WTC11 (cell line): ENCODE data around the gene MRPL37. TPM values are rescaled to one million over a fixed set of nuclear protein-coding genes. Genes with fewer than 3 reads are reported as not detected.
A peak's percentile ranks its signal among the peaks of the same experiment; 100 is the strongest.

Experiments used
- ATAC-seq: fragments of 200-7000 bp; cut with Tn5 transposase; 2 replicates; pipeline ENCODE4 v1.10.0; 2021; ENCODE audit warnings: mild to moderate bottlenecking, moderate library complexity
- CTCF ChIA-PET: fragments of 300-600 bp; sonication (Branson Sonifier 250); formaldehyde crosslinking; loops from one replicate; lab custom pipeline; 2021; ENCODE audit warnings: antibody characterized with exemption; lab: Charles Lee
- POLR2A ChIA-PET: fragments of 350-600 bp; sonication (Branson Sonifier 250); formaldehyde crosslinking; loops from one replicate; lab custom pipeline; 2021; ENCODE audit warnings: antibody characterized with exemption; lab: Charles Lee
- DNase-seq: peaks from one replicate; pipeline ENCODE4 v3.0.0; 2021; ENCODE audit warnings: low spot score
- H3K27ac Mint-ChIP-seq: 2 replicates; pipeline ENCODE4 v1.8.0; 2021; ENCODE audit warnings: mixed read lengths
- H3K27me3 Mint-ChIP-seq: 2 replicates; pipeline ENCODE4 v1.8.0; 2021; ENCODE audit warnings: low read depth, mild to moderate bottlenecking, moderate library complexity, mixed read lengths
- H3K36me3 Mint-ChIP-seq: 2 replicates; pipeline ENCODE4 v1.8.0; 2021; ENCODE audit warnings: mixed read lengths
- H3K4me1 Mint-ChIP-seq: 2 replicates; pipeline ENCODE4 v1.8.0; 2022; ENCODE audit warnings: mixed read lengths
- H3K4me3 Mint-ChIP-seq: 2 replicates; pipeline ENCODE4 v1.8.0; 2021; ENCODE audit warnings: mild to moderate bottlenecking, moderate library complexity, mixed read lengths
- H3K9me3 Mint-ChIP-seq: 2 replicates; pipeline ENCODE4 v1.8.0; 2021; ENCODE audit warnings: mixed read lengths
- EMX1 ChIP-seq: fragments of 250-450 bp; sonication (Bioruptor Pico); IDR thresholded peaks from 2 replicates; pipeline ENCODE4 v1.8.0; 2021; ENCODE audit warnings: mild to moderate bottlenecking
- JUN ChIP-seq: sonication (generic); formaldehyde crosslinking; IDR thresholded peaks from 2 replicates; pipeline ENCODE4 v1.8.0; 2023; ENCODE audit warnings: mild to moderate bottlenecking, missing genetic modification reagents
- NR2C2 ChIP-seq: sonication (generic); formaldehyde crosslinking; IDR thresholded peaks from 2 replicates; pipeline ENCODE4 v1.8.0; 2022; ENCODE audit warnings: mild to moderate bottlenecking, missing genetic modification reagents
- SP1 ChIP-seq: sonication (generic); formaldehyde crosslinking; conservative IDR thresholded peaks from 2 replicates; pipeline ENCODE4 v1.8.1; 2022; ENCODE audit warnings: missing genetic modification reagents
- ZBTB21 ChIP-seq: sonication (generic); formaldehyde crosslinking; IDR thresholded peaks from 2 replicates; pipeline ENCODE4 v1.8.1; 2023; ENCODE audit warnings: mild to moderate bottlenecking, missing genetic modification reagents, borderline replicate concordance
- ZNF138 ChIP-seq: sonication (generic); formaldehyde crosslinking; conservative IDR thresholded peaks from 2 replicates; pipeline ENCODE4 v1.8.1; 2022; ENCODE audit warnings: mild to moderate bottlenecking, moderate library complexity, missing genetic modification reagents
- ZNF263 ChIP-seq: sonication (generic); formaldehyde crosslinking; IDR thresholded peaks from 2 replicates; pipeline ENCODE4 v1.8.1; 2022; ENCODE audit warnings: low read depth, mild to moderate bottlenecking, moderate library complexity, missing genetic modification reagents
- ZNF317 ChIP-seq: sonication (generic); formaldehyde crosslinking; IDR thresholded peaks from 2 replicates; pipeline ENCODE4 v1.8.1; 2023; ENCODE audit warnings: low read depth, mild to moderate bottlenecking, moderate library complexity, missing genetic modification reagents, borderline replicate concordance
- ZNF416 ChIP-seq: fragments of 250-450 bp; sonication (Bioruptor Pico); IDR thresholded peaks from 2 replicates; pipeline ENCODE4 v1.9.0; 2021; ENCODE audit warnings: mild to moderate bottlenecking, inconsistent platforms
- ZNF532 ChIP-seq: fragments of 250-450 bp; sonication (Bioruptor Pico); IDR thresholded peaks from 2 replicates; pipeline ENCODE4 v1.9.0; 2021; ENCODE audit warnings: mild to moderate bottlenecking, borderline replicate concordance
- total RNA-seq: library from RNA; stranded (reverse); gene quantifications from 3 replicates; pipeline ENCODE4 v1.2.3, GENCODE V29; 2021
- TF ChIP-seq, protein P1 (sequence below): fragments of 250-450 bp; sonication (Bioruptor Pico); conservative IDR thresholded peaks from 2 replicates; pipeline ENCODE4 v1.9.0; 2021; ENCODE audit warnings: mild to moderate bottlenecking
- TF ChIP-seq, protein P2 (sequence below): sonication (generic); formaldehyde crosslinking; IDR thresholded peaks from 2 replicates; pipeline ENCODE4 v1.8.0; 2023; ENCODE audit warnings: mild to moderate bottlenecking, missing genetic modification reagents
- TF ChIP-seq, protein P3 (sequence below): fragments of 200-600 bp; IDR thresholded peaks from 2 replicates; pipeline ENCODE4 v1.8.0; 2022; ENCODE audit warnings: antibody characterized with exemption
- TF ChIP-seq, protein P4 (sequence below): fragments of 250-450 bp; sonication (Bioruptor Pico); IDR thresholded peaks from 2 replicates; pipeline ENCODE4 v1.9.0; 2021; ENCODE audit warnings: moderate library complexity, mild to moderate bottlenecking, inconsistent platforms, borderline replicate concordance
- TF ChIP-seq, protein P5 (sequence below): sonication (generic); formaldehyde crosslinking; IDR thresholded peaks from 2 replicates; pipeline ENCODE4 v1.8.1; 2022; ENCODE audit warnings: mild to moderate bottlenecking, moderate library complexity, missing genetic modification reagents

MRPL37 gene
- total RNA-seq, 1 experiment from 2014 or later = 143 TPM

- POLR2A ChIA-PET = no interaction called here
- peaks cover 26% of the 10 kb centered on the region for H3K4me1 Mint-ChIP-seq
- H3K4me3 Mint-ChIP-seq = no peak overlapping the region
- ATAC-seq (no peak), DNase-seq (no peak)
- H3K27ac Mint-ChIP-seq = peak overlapping the region; percentile 8; the same call in 1 of the 2 replicates
- no peaks in the 10 kb centered on the region for H3K9me3 Mint-ChIP-seq
- no peak for TF ChIP-seq ZNF532
- TF ChIP-seq SP1 (CRISPR knock-in tag) = no peak
- CTCF ChIA-PET = interaction anchor here (0.7 kb wide), 1 partner anchor 146 kb away, joined by 3 read pairs; no protein-coding TSS in a partner anchor
- H3K27me3 Mint-ChIP-seq = no peaks in the 10 kb centered on the region
- no peaks in the 10 kb centered on the region; the same call in 1 of the 2 replicates for H3K36me3 Mint-ChIP-seq
Observed at GRCh38 chr1:54253480-54253879, 53.5 kb downstream of the MRPL37 start.

DNA sequence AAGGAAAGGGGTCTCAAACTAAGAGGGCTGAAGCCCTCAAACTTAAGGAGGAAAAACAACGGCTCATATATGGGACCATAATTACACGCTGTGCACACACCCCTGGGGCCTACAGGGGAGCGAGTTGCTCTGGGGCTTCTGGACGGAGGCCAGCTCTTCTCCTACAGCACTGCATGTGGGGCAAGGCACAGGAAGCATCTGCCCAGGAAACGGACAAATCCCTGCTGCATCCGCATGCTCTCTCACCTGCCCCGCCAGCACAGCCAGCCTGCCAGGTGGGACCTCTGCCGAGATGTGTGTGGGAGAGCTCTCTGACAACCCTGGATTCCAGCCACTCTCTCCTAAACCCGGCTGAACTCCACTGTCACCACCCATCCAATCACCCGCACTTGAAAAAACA is 54.1 kb downstream of the MRPL37 start:
- DNase-seq (no peak), ATAC-seq (no peak)
- POLR2A ChIA-PET = no interaction called here
- Mint-ChIP-seq H3K27ac (peak overlapping the region; percentile 68), H3K27me3 (no peaks in the 10 kb centered on the region), H3K9me3 (no peaks in the 10 kb centered on the region), H3K4me3 (no peak overlapping the region), H3K4me1 (peaks cover 30% of the 10 kb centered on the region), H3K36me3 (no peaks in the 10 kb centered on the region; the same call in 1 of the 2 replicates)
- CTCF ChIA-PET = interaction anchor here (0.9 kb wide), 1 partner anchor 60 kb away, joined by 3 read pairs; no protein-coding TSS in a partner anchor
- TF ChIP-seq, protein P1, sequence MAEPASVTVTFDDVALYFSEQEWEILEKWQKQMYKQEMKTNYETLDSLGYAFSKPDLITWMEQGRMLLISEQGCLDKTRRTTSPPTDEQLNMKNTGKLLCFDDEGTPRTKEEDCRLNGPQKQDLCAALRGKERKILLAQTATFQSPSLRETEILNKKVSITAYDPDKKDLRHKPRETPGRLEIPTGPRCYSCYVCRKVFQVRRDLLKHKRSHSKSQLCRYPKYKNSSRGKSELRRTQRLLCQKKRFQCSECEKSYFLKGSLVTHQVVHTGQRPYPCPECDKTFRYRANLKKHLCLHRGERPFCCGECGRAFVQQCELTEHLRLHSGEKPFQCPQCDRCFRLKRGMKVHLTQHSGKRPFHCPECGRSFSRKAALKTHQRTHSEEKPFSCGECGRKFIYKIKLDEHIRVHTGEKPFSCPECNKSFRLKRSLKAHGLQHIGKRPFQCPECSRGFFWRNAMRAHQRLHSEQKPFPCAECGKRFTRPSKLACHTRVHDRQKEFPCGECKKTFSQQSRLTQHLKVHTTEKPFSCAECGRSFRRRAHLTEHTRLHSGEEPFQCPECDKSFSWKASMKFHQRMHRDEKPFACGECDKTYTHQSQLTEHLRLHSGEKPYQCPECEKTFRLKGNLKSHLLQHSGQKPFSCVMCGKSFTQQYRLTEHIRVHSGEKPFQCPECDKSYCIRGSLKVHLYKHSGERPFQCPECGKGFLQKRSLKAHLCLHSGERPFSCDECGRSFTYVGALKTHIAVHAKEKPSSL = no peak
- TF ChIP-seq, protein P2, sequence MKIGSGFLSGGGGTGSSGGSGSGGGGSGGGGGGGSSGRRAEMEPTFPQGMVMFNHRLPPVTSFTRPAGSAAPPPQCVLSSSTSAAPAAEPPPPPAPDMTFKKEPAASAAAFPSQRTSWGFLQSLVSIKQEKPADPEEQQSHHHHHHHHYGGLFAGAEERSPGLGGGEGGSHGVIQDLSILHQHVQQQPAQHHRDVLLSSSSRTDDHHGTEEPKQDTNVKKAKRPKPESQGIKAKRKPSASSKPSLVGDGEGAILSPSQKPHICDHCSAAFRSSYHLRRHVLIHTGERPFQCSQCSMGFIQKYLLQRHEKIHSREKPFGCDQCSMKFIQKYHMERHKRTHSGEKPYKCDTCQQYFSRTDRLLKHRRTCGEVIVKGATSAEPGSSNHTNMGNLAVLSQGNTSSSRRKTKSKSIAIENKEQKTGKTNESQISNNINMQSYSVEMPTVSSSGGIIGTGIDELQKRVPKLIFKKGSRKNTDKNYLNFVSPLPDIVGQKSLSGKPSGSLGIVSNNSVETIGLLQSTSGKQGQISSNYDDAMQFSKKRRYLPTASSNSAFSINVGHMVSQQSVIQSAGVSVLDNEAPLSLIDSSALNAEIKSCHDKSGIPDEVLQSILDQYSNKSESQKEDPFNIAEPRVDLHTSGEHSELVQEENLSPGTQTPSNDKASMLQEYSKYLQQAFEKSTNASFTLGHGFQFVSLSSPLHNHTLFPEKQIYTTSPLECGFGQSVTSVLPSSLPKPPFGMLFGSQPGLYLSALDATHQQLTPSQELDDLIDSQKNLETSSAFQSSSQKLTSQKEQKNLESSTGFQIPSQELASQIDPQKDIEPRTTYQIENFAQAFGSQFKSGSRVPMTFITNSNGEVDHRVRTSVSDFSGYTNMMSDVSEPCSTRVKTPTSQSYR (CRISPR knock-in tag) = no peak
- TF ChIP-seq ZNF317 (CRISPR knock-in tag) = no peak
- TF ChIP-seq, protein P3, sequence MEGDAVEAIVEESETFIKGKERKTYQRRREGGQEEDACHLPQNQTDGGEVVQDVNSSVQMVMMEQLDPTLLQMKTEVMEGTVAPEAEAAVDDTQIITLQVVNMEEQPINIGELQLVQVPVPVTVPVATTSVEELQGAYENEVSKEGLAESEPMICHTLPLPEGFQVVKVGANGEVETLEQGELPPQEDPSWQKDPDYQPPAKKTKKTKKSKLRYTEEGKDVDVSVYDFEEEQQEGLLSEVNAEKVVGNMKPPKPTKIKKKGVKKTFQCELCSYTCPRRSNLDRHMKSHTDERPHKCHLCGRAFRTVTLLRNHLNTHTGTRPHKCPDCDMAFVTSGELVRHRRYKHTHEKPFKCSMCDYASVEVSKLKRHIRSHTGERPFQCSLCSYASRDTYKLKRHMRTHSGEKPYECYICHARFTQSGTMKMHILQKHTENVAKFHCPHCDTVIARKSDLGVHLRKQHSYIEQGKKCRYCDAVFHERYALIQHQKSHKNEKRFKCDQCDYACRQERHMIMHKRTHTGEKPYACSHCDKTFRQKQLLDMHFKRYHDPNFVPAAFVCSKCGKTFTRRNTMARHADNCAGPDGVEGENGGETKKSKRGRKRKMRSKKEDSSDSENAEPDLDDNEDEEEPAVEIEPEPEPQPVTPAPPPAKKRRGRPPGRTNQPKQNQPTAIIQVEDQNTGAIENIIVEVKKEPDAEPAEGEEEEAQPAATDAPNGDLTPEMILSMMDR = no peak
- TF ChIP-seq ZBTB21 (CRISPR knock-in tag) = no peak
- TF ChIP-seq ZNF263 (CRISPR knock-in tag) = no peak
- TF ChIP-seq JUN (CRISPR knock-in tag) = no peak
- TF ChIP-seq ZNF138 (CRISPR knock-in tag) = no peak
- no peak for TF ChIP-seq EMX1 (CRISPR knock-in tag)
- TF ChIP-seq NR2C2 = no peak
- TF ChIP-seq, protein P4, sequence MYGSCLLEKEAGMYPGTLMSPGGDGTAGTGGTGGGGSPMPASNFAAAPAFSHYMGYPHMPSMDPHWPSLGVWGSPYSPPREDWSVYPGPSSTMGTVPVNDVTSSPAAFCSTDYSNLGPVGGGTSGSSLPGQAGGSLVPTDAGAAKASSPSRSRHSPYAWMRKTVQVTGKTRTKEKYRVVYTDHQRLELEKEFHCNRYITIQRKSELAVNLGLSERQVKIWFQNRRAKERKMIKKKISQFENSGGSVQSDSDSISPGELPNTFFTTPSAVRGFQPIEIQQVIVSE (CRISPR knock-in tag) = no peak
- TF ChIP-seq, protein P5, sequence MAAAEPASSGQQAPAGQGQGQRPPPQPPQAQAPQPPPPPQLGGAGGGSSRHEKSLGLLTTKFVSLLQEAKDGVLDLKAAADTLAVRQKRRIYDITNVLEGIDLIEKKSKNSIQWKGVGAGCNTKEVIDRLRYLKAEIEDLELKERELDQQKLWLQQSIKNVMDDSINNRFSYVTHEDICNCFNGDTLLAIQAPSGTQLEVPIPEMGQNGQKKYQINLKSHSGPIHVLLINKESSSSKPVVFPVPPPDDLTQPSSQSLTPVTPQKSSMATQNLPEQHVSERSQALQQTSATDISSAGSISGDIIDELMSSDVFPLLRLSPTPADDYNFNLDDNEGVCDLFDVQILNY (CRISPR knock-in tag) = no peak
- no peak for TF ChIP-seq ZNF416 (CRISPR knock-in tag)
